ENCODE results near the gene TTLL11. TPM values are rescaled to one million over a fixed set of nuclear protein-coding genes. Genes with fewer than 3 reads are reported as not detected.

The TTLL11 gene
- polyA plus RNA-seq, 1 donor (not counting 4 experiments of a cell fraction or from before 2014, with no cell fraction given): 8.0 TPM

DNA sequence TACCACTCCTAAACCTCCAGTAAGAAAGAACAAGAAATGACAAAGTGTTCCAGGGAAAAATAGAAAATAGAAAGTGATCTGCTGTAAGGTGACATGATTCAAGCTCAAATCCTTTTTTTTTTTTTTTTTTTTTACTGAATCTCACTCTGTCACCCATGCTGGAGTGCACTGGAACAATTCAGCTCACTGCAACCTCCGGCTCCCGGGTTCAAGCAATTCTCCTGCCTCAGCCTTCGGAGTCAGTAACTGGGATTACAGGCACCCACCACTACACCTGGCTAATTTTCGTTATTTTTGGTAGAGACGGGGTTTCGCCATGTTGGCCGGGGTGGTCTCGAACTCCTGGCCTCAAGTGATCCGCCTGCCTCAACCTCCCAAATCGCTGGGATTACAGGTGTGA lies 35.9 kb downstream of the TTLL11 start:
- H3K27me3 ChIP-seq (ENCODE audit: control insufficient read depth, extremely low read depth, insufficient read depth, low read length): no peaks in the 10 kb centered on the region
- H3K9me3 ChIP-seq (ENCODE audit: control insufficient read depth, low read depth, low read length): no peaks in the 10 kb centered on the region
- FAIRE-seq: no peak
- no peak for DNase-seq (ENCODE audit: low read depth, low spot score)
- no peak overlapping the region for H3K27ac ChIP-seq (ENCODE audit: control insufficient read depth, insufficient read depth, low read length)
- dilution Hi-C loops (cut with MboI; ENCODE audit: extremely low pct_ligation_motif_present, low sequenced_read_pairs): no loop called here
- H4K20me1 ChIP-seq (ENCODE audit: control insufficient read depth, extremely low read depth, insufficient read depth, low read length): no peaks in the 10 kb centered on the region
- no peaks in the 10 kb centered on the region for H3K79me2 ChIP-seq (ENCODE audit: control insufficient read depth, insufficient read depth, low read length)
- H3K4me2 ChIP-seq (ENCODE audit: control insufficient read depth, extremely low read depth, insufficient read depth, low read depth, low read length): no peak overlapping the region
- H2AFZ ChIP-seq (ENCODE audit: control insufficient read depth, low read length): no peak overlapping the region
- TF ChIP-seq EZH2 (IDR thresholded peaks at IDR 0.05; ENCODE audit: low read length): no peak
- TF ChIP-seq, protein P1, sequence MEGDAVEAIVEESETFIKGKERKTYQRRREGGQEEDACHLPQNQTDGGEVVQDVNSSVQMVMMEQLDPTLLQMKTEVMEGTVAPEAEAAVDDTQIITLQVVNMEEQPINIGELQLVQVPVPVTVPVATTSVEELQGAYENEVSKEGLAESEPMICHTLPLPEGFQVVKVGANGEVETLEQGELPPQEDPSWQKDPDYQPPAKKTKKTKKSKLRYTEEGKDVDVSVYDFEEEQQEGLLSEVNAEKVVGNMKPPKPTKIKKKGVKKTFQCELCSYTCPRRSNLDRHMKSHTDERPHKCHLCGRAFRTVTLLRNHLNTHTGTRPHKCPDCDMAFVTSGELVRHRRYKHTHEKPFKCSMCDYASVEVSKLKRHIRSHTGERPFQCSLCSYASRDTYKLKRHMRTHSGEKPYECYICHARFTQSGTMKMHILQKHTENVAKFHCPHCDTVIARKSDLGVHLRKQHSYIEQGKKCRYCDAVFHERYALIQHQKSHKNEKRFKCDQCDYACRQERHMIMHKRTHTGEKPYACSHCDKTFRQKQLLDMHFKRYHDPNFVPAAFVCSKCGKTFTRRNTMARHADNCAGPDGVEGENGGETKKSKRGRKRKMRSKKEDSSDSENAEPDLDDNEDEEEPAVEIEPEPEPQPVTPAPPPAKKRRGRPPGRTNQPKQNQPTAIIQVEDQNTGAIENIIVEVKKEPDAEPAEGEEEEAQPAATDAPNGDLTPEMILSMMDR (optimal IDR thresholded peaks at IDR 0.05 in 1 of 3, IDR thresholded peaks at IDR 0.05 in 1 of 3, conservative IDR thresholded peaks at IDR 0.05 in 1 of 3; ENCODE audit: extremely low read depth in 1 of 3, insufficient read depth in 2 of 3, low read length in 3 of 3): no peak
- no peaks in the 10 kb centered on the region for H3K36me3 ChIP-seq (ENCODE audit: control insufficient read depth in 2 of 2, extremely low read depth in 1 of 2, insufficient read depth in 2 of 2, low read length in 2 of 2)
- H3K4me3 ChIP-seq (ENCODE audit: control insufficient read depth in 2 of 3, extremely low read depth in 1 of 3, insufficient read depth in 2 of 3, low read depth in 1 of 3, low read length in 3 of 3): no peak overlapping the region
- H3K4me1 ChIP-seq (ENCODE audit: control insufficient read depth, extremely low read depth, insufficient read depth, low read length): no peaks in the 10 kb centered on the region
- H3K9me1 ChIP-seq (ENCODE audit: control insufficient read depth, extremely low read depth, insufficient read depth, low read length): no peaks in the 10 kb centered on the region
- no peak overlapping the region for H3K9ac ChIP-seq (ENCODE audit: control insufficient read depth, extremely low read depth, insufficient read depth, low read length)

GRCh38 chr9:122056484-122056883 lies 36.6 kb downstream of the TTLL11 start:
- no peaks in the 10 kb centered on the region for H3K79me2 ChIP-seq (ENCODE audit: control insufficient read depth, insufficient read depth, low read length)
- H3K4me1 ChIP-seq (ENCODE audit: control insufficient read depth, extremely low read depth, insufficient read depth, low read length): no peaks in the 10 kb centered on the region
- H3K36me3 ChIP-seq (ENCODE audit: control insufficient read depth in 2 of 2, extremely low read depth in 1 of 2, insufficient read depth in 2 of 2, low read length in 2 of 2): no peaks in the 10 kb centered on the region
- no peak overlapping the region for H2AFZ ChIP-seq (ENCODE audit: control insufficient read depth, low read length)
- H4K20me1 ChIP-seq (ENCODE audit: control insufficient read depth, extremely low read depth, insufficient read depth, low read length): no peaks in the 10 kb centered on the region
- DNase-seq (ENCODE audit: low read depth, low spot score) (no peak), FAIRE-seq (peak; percentile 63)
- peaks cover under 1% of the 10 kb centered on the region for H3K9me1 ChIP-seq (ENCODE audit: control insufficient read depth, extremely low read depth, insufficient read depth, low read length)
- H3K27ac ChIP-seq (ENCODE audit: control insufficient read depth, insufficient read depth, low read length): no peak overlapping the region
- TF ChIP-seq, protein P1 (optimal IDR thresholded peaks at IDR 0.05 in 1 of 3, IDR thresholded peaks at IDR 0.05 in 1 of 3, conservative IDR thresholded peaks at IDR 0.05 in 1 of 3; ENCODE audit: extremely low read depth in 1 of 3, insufficient read depth in 2 of 3, low read length in 3 of 3): no peak
- no peak for TF ChIP-seq EZH2 (IDR thresholded peaks at IDR 0.05; ENCODE audit: low read length)
- dilution Hi-C loops (cut with MboI; ENCODE audit: extremely low pct_ligation_motif_present, low sequenced_read_pairs): no loop called here
- no peak overlapping the region for H3K4me2 ChIP-seq (ENCODE audit: control insufficient read depth, extremely low read depth, insufficient read depth, low read depth, low read length)
- no peaks in the 10 kb centered on the region for H3K27me3 ChIP-seq (ENCODE audit: control insufficient read depth, extremely low read depth, insufficient read depth, low read length)
- no peak overlapping the region for H3K4me3 ChIP-seq (ENCODE audit: control insufficient read depth in 2 of 3, extremely low read depth in 1 of 3, insufficient read depth in 2 of 3, low read depth in 1 of 3, low read length in 3 of 3)
- no peak overlapping the region for H3K9ac ChIP-seq (ENCODE audit: control insufficient read depth, extremely low read depth, insufficient read depth, low read length)
- H3K9me3 ChIP-seq (ENCODE audit: control insufficient read depth, low read depth, low read length): no peaks in the 10 kb centered on the region

Data from keratinocyte (primary cell).